D341Med (cell line): ENCODE results near the gene CARS1.

Source experiments
- DNase-seq: peaks from one replicate; pipeline ENCODE4 v3.0.0; 2012; ENCODE audit warnings: low spot score

CARS1 gene

GRCh38 chr11:2991452-2992233, 65.6 kb downstream of the CARS1 start:
- DNase-seq, result no peak

GRCh38 chr11:2990617-2991451, 66.4 kb downstream of the CARS1 start:
- DNase-seq, result no peak

GRCh38 chr11:2989551-2989950, 67.7 kb downstream of the CARS1 start:
- DNase-seq, result no peak

GRCh38 chr11:2989006-2989405, 68.2 kb downstream of the CARS1 start:
- DNase-seq, result no peak

GRCh38 chr11:2987881-2988861, 69.1 kb downstream of the CARS1 start:
- no peak for DNase-seq

GRCh38 chr11:2983908-2984307, 73.3 kb downstream of the CARS1 start:
- DNase-seq, result no peak

GRCh38 chr11:2982214-2982613, 75.0 kb downstream of the CARS1 start:
- DNase-seq, result no peak

- no peak for DNase-seq
Measured at GRCh38 chr11:2981130-2981529, 76.1 kb downstream of the CARS1 start.

GRCh38 chr11:2980168-2980840, 76.9 kb downstream of the CARS1 start:
- DNase-seq, result no peak

- no peak for DNase-seq
Measured at GRCh38 chr11:2977113-2977512, 80.1 kb downstream of the CARS1 start.

GRCh38 chr11:2976294-2977063, 80.7 kb downstream of the CARS1 start:
- DNase-seq, result no peak

GRCh38 chr11:2975594-2975993, 81.6 kb downstream of the CARS1 start:
- DNase-seq, result peak; percentile 70

GRCh38 chr11:2974272-2974671, 83.0 kb downstream of the CARS1 start:
- DNase-seq, result no peak

GRCh38 chr11:2968341-2968900, 88.8 kb downstream of the CARS1 start:
- DNase-seq, result no peak

- no peak for DNase-seq
Measured at GRCh38 chr11:2964782-2965181, 92.4 kb downstream of the CARS1 start.

GRCh38 chr11:2963761-2964160, 93.5 kb downstream of the CARS1 start:
- no peak for DNase-seq

GRCh38 chr11:2963112-2963754, 94.0 kb downstream of the CARS1 start:
- no peak for DNase-seq

GRCh38 chr11:2961080-2961479, 96.1 kb downstream of the CARS1 start:
- DNase-seq, result no peak

GRCh38 chr11:2960139-2960538, 97.1 kb downstream of the CARS1 start:
- no peak for DNase-seq

- no peak for DNase-seq
Measured at GRCh38 chr11:2958251-2958650, 99.0 kb downstream of the CARS1 start.
